ENCODE data around the gene NDFIP2.
A peak's percentile ranks its signal among the peaks of the same experiment; 100 is the strongest.

The NDFIP2 gene

GRCh38 chr13:79480954-79481684, at the start of gene NDFIP2:
NDFIP2 (plus strand) TSS chr13:79481155; CDS start chr13:79481204, 49 bp downstream.
- TF ChIP-seq, protein P1, sequence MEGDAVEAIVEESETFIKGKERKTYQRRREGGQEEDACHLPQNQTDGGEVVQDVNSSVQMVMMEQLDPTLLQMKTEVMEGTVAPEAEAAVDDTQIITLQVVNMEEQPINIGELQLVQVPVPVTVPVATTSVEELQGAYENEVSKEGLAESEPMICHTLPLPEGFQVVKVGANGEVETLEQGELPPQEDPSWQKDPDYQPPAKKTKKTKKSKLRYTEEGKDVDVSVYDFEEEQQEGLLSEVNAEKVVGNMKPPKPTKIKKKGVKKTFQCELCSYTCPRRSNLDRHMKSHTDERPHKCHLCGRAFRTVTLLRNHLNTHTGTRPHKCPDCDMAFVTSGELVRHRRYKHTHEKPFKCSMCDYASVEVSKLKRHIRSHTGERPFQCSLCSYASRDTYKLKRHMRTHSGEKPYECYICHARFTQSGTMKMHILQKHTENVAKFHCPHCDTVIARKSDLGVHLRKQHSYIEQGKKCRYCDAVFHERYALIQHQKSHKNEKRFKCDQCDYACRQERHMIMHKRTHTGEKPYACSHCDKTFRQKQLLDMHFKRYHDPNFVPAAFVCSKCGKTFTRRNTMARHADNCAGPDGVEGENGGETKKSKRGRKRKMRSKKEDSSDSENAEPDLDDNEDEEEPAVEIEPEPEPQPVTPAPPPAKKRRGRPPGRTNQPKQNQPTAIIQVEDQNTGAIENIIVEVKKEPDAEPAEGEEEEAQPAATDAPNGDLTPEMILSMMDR (IDR thresholded peaks at IDR 0.05; ENCODE audit: low read depth, low read length), result no peak
- peak; percentile 54 for TF ChIP-seq MAX (IDR thresholded peaks at IDR 0.05; ENCODE audit: low read depth, low read length)
- TF ChIP-seq MYC (IDR thresholded peaks at IDR 0.05; ENCODE audit: low read depth, low read length), result peak; percentile 40; the same call in 1 of the 2 replicates
- peak; percentile 58 for TF ChIP-seq POLR2A (IDR thresholded peaks at IDR 0.05; ENCODE audit: extremely low read depth, insufficient read length)
- peak within 1 kb of the TSS; percentile 85 for H3K4me3 ChIP-seq (ENCODE audit: low read depth, low read length)
- peak; percentile 94 for DNase-seq (ENCODE audit: low read depth)

- TF ChIP-seq MAX (IDR thresholded peaks at IDR 0.05; ENCODE audit: low read depth, low read length), result no peak
- TF ChIP-seq, protein P1 (IDR thresholded peaks at IDR 0.05; ENCODE audit: low read depth, low read length), result no peak
- no peak for TF ChIP-seq MYC (IDR thresholded peaks at IDR 0.05; ENCODE audit: low read depth, low read length)
- TF ChIP-seq POLR2A (IDR thresholded peaks at IDR 0.05; ENCODE audit: extremely low read depth, insufficient read length), result no peak
- DNase-seq (ENCODE audit: low read depth), result no peak
- H3K4me3 ChIP-seq (ENCODE audit: low read depth, low read length), result no peak overlapping the region
Measured at GRCh38 chr13:79432086-79432485, 48.9 kb upstream of the NDFIP2 start.

DNA sequence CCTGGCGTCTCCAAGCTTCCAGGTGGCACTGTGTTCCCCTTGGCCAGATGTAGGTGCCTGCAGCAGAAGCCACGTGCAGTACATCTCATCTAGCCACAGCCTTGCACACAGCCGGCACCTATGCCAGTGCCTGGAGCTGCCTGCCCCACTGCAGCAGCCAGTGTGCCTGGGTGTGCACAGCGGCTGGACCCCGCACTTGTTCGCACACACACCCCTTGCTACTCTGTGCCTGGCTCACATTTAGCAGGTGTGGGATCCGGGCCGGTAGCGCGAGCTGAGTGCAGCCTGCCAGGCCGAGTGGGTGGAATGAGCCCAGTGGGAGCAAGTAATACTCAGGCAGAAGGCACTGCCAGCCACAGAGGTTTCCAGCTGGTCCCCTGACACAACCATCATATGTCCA, 48.0 kb upstream of the NDFIP2 start:
- no peak overlapping the region for H3K4me3 ChIP-seq (ENCODE audit: low read depth, low read length)
- DNase-seq (ENCODE audit: low read depth), result no peak
- TF ChIP-seq POLR2A (IDR thresholded peaks at IDR 0.05; ENCODE audit: extremely low read depth, insufficient read length) (no peak), MAX (IDR thresholded peaks at IDR 0.05; ENCODE audit: low read depth, low read length) (no peak), MYC (IDR thresholded peaks at IDR 0.05; ENCODE audit: low read depth, low read length) (no peak)
- TF ChIP-seq, protein P1 (IDR thresholded peaks at IDR 0.05; ENCODE audit: low read depth, low read length), result no peak

DNA sequence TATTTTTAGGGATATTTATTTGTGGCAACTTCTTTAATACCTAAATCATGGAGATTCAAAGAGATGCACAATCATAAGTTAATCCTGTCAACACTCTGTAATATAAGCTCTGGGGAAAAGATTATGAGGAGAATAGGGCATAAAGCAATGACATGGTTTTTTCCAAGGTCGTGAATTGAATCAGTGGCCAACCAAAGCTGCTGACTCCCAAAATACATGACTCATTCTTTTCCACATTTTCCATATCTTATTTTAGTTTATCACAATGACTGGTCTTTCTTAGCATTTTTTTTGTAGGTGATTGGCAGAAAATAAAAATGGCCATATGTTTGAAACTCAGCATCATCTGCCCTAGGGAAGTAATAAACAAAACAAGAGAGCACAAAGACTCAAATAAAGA, 46.4 kb upstream of the NDFIP2 start:
- TF ChIP-seq MAX (IDR thresholded peaks at IDR 0.05; ENCODE audit: low read depth, low read length) (no peak), POLR2A (IDR thresholded peaks at IDR 0.05; ENCODE audit: extremely low read depth, insufficient read length) (no peak), MYC (IDR thresholded peaks at IDR 0.05; ENCODE audit: low read depth, low read length) (no peak)
- TF ChIP-seq, protein P1 (IDR thresholded peaks at IDR 0.05; ENCODE audit: low read depth, low read length), result no peak
- H3K4me3 ChIP-seq (ENCODE audit: low read depth, low read length), result no peak overlapping the region
- DNase-seq (ENCODE audit: low read depth), result no peak

GRCh38 chr13:79435561-79435990, 45.4 kb upstream of the NDFIP2 start:
- DNase-seq (ENCODE audit: low read depth), result no peak
- TF ChIP-seq POLR2A (IDR thresholded peaks at IDR 0.05; ENCODE audit: extremely low read depth, insufficient read length) (no peak), MAX (IDR thresholded peaks at IDR 0.05; ENCODE audit: low read depth, low read length) (no peak), MYC (IDR thresholded peaks at IDR 0.05; ENCODE audit: low read depth, low read length) (no peak)
- TF ChIP-seq, protein P1 (IDR thresholded peaks at IDR 0.05; ENCODE audit: low read depth, low read length), result no peak

More at GRCh38 chr13:79435561-79435990, 45.4 kb upstream of the NDFIP2 start:
- H3K4me3 ChIP-seq (ENCODE audit: low read depth, low read length), result no peak overlapping the region
